EH (cell line): ENCODE data around the gene ABCG2.
"Not testable (repeated sequence)": the region's sequence is repeated elsewhere in the genome, so short reads cannot be mapped to it uniquely, and the experiment has no call there.

ENCODE experiments used
- DNase-seq: peaks from one replicate; pipeline ENCODE4 v3.0.0-alpha.2; 2015; ENCODE audit warnings: low read depth

ABCG2 gene

GRCh38 chr4:88166608-88167007 is 8.2 kb upstream of the ABCG2 start:
- DNase-seq: no peak

- no peak for DNase-seq
Observed at GRCh38 chr4:88163336-88163735, 4.9 kb upstream of the ABCG2 start.

- no peak for DNase-seq
Observed at GRCh38 chr4:88162626-88163025, 4.2 kb upstream of the ABCG2 start.

GRCh38 chr4:88159229-88159725 is 838 bp upstream of the ABCG2 start:
- DNase-seq: no peak

DNA sequence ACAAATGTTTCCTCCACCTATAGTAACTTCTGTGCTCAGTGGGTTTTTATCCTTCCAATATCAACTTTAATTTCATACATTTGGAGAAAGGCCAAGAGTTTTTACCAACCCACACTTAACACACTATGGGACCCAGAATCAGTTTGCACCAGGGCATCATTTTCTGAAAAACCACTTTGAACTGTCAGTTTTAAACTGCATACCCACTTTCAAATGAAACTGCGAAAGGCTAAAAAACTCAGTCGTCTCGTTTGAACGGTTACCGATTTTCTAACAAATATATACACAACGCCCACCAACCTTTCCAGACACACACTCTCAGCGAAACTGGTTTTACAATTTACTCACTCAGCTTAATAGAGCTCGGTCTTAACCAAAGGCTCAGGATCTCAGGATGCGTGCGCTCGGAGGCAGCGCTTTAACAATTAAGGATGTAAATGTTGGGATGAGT is 376 bp downstream of the ABCG2 start:
- no peak for DNase-seq

DNA sequence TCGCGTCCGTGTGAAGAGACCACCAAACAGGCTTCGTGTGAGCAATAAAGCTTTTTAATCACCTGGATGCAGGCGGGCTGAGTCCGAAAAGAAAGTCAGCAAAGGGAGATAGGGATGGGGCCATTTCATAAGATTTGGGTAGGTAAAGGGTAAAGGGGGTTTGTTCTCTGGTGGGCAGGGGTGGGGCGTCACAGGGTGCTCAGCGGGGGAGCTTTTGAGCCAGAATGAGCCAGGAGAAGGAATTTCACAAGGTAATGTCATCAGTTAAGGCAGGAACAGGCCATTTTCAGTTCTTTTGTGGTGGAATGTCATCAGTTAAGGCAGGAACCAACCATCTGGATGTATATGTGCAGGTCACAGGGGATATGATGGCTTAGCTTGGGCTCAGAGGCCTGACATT is 6.1 kb downstream of the ABCG2 start:
- not testable (repeated sequence) for DNase-seq

- DNase-seq: no peak
Observed at GRCh38 chr4:88148560-88148959, 9.9 kb downstream of the ABCG2 start.

- no peak for DNase-seq
Observed at GRCh38 chr4:88147799-88148217, 10.6 kb downstream of the ABCG2 start.

DNA sequence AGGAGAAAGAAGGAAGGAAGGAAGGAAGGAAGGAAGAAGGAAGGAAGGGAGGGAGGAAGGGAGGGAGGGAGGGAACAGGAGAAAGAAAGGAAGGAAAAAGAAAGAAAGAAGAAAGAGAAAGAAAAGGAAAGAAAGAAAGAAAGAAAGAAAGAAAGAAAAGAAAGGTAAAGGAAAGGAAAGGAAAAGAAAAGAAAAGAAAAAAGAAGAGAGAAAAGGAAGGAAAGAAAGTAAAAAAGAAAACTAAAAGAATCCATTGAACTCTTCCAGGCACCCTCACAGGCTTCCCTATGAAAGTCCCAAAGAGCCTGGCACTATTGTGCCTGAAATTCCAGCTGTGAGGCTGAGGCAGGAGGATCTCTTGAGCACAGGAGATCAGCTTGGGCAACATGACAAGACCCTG is 11.5 kb downstream of the ABCG2 start:
- DNase-seq: no peak

DNA sequence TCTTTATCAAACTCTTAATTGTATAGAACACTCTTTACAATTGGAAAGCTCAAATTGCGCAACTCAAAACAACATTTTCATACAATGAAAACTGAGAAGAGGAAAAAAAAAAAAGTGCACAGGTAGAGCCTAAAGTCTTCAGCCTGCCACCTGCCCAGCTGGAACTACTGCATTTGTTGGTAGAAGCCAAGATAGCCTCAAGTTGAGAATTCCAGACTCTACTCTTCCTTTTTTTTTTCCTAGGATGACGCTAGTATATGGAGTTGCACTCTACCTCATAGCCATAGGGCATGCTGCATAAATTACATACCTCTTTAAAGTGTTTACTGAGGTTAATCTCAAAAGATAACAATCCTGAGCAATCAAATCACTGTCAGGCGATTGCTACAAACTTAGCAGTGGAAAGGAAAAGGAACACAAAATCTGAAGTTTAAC is 13.6 kb downstream of the ABCG2 start:
- peak; percentile 24 for DNase-seq

- no peak for DNase-seq
Observed at GRCh38 chr4:88144048-88144447, 14.4 kb downstream of the ABCG2 start.

GRCh38 chr4:88143504-88143903 is 14.9 kb downstream of the ABCG2 start:
- DNase-seq: peak; percentile 70

DNA sequence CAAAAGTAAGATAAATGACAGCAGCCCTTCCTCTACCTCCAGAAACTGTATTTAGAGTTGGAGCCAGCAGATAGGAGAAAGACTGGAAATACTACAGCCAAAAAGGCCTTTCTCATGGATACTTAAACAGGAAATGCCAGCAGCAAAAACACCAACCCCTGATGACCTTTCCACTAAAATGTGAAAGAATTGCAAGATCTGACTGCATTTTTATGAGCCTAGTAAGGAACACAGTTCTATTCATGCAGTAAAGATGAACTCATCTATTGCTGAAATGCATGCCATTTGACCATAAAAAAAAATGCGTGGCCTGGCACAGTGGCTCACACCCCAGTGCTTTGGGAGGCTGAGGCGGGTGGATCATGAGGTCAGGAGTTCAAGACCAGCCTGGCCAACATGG is 19.9 kb downstream of the ABCG2 start:
- DNase-seq: peak; percentile 97

GRCh38 chr4:88137112-88137511 is 21.3 kb downstream of the ABCG2 start:
- peak; percentile 68 for DNase-seq

DNA sequence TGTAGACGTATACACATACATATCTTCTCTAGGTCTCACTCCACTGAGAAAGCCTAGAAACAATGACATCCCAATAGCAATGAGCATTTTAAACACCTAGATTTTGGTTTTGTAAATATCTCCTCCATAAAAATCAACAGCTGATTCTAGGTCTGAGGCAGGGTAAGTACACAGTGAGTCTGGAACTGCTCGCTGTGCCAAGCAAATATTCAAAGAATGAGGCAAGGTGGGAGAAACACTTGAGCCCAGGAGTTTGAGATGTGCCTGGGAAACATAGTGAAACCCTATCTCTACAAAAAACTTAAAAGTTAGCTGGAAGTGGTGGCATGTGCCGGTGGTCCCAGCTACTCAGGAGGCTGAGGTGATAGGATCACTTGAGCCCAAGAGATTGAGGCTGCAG is 22.2 kb downstream of the ABCG2 start:
- no peak for DNase-seq

DNA sequence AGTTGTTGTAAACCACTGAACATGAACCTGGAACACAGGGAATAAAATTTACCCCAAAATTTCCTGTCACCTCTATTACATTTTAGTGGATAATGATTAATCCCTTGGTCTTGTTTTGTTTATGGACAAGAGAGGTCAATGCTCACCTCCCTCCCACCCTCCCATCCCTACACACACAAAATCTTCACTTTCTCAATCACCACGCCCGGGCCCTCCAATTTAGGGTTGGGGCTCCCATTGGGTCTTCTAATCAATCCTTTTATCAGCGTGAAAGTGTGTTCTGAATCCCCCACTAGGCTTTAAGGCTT is 23.1 kb downstream of the ABCG2 start:
- no peak for DNase-seq

DNA sequence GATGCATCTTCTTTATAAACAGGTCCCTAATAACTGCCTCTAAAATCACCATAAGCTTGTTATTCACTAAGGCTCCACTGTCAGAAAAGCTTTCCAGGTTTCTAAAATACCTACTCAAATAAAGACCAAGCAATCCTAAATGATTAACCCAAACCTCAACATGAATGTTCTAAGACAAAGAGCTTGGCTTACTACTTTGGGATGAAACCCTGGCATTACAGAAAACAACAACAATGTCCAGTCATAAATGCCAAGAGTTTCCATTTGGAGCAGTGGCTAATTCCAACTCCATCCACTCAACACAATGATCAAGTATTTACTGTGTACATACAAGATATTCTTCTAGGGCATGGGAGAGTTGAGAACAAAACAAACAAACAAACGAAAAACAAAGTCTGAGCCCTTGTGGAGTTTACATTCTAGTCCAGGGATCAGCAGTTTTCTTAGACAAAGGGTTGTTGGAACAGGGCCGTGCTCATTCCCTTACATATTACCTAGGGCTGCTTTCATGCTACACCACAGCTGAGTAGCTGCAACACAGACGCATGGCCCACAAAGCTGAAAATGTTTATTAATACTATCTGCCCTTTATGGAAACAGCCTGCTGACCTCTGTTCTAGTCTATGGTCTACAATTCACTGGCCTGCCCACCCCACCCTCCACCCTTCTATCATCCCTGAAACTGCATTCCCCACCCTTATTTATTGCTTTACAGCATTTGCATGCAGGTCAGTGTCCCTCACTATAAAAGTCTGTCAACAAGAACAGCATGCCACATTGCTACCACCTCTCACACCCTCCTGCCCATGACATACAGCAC is 23.7 kb downstream of the ABCG2 start:
- DNase-seq: no peak

- no peak for DNase-seq
Observed at GRCh38 chr4:88134111-88134510, 24.3 kb downstream of the ABCG2 start.

GRCh38 chr4:88130544-88131305 is 27.7 kb downstream of the ABCG2 start:
- DNase-seq: no peak

DNA sequence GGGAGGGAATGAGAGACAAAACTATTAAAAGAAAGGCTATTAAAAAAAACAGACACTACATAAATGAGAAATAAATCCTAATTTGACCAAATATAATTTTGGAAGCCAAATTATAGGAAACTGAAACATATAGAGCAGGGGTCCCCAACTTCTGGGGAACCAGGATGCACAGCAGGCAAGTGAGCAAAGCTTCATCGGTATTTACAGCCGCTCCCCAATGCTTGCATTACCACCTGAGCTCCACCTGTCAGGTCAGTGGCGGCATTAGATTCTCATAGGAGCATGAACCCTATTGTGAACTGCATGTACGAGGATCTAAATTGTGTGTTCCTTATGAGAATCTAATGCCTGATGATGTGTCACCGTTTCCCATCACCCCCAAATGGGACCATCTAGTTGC is 28.4 kb downstream of the ABCG2 start:
- no peak for DNase-seq

- peak; percentile 47 for DNase-seq
Observed at GRCh38 chr4:88122260-88122659, 36.2 kb downstream of the ABCG2 start.

GRCh38 chr4:88119943-88120342 is 38.5 kb downstream of the ABCG2 start:
- no peak for DNase-seq

DNA sequence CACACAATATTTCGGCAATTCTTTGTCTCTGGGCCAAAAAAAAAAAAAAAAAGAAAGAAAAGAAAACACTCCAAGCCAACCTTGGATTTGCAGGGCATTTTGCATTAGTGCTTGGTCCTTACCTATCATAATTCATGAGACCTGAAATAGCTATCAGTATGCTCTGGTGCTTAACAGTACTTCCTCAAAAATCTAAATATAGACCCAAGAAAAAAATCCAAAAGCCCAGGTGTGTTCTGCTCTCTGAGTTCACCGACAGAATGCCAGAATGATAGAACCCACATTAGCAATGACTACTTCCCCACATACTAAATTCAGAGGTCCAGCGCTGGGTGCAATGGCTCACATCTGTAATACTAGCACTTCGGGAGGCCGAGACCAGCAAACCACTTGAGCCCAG is 42.9 kb downstream of the ABCG2 start:
- DNase-seq: no peak
